Heart right ventricle (tissue), 16 donors: ENCODE results near the gene CADM1. TPM values are rescaled to one million over a fixed set of nuclear protein-coding genes. Genes with fewer than 3 reads are reported as not detected.

Source experiments
- ATAC-seq, 8 donors: fragments of 200-7000 bp; cut with Tn5 transposase; one replicate each; pipeline ENCODE4 v1.9.1; 2020; ENCODE audit warnings: mild to moderate bottlenecking in 8 of 8, moderate library complexity in 8 of 8, moderate number of reproducible peaks in 1 of 8
- DNase-seq, 2 donors: peaks; one replicate each; pipeline ENCODE4 v3.0.0-alpha.2; 2020
- H3K27ac ChIP-seq, 10 donors: fragments of 200-600 bp; sonication (generic) in 2 of 10; one replicate each; pipeline versions ENCODE4 v1.5.0 to v1.8.0; 2020 to 2022; ENCODE audit warnings: mild to moderate bottlenecking in 3 of 10
- H3K27me3 ChIP-seq, 7 donors: fragments of 200-600 bp; one replicate each; pipeline ENCODE4 v1.8.0; 2021 to 2022; ENCODE audit warnings: mild to moderate bottlenecking in 2 of 7
- H3K36me3 ChIP-seq, 9 donors: fragments of 200-600 bp; sonication (generic) in 1 of 9; one replicate each; pipeline versions ENCODE4 v1.5.0 to v1.8.0; 2020 to 2022; ENCODE audit warnings: mild to moderate bottlenecking in 2 of 9
- H3K4me1 ChIP-seq, 9 donors: fragments of 200-600 bp; sonication (generic) in 1 of 9; one replicate each; pipeline versions ENCODE4 v1.5.0 to v1.8.0; 2020 to 2022; ENCODE audit warnings: mild to moderate bottlenecking in 4 of 9
- H3K4me3 ChIP-seq, 10 donors: fragments of 200-600 bp; sonication (generic) in 2 of 10; one replicate each; pipeline versions ENCODE4 v1.5.0 to v1.8.0; 2020 to 2022; ENCODE audit warnings: mild to moderate bottlenecking in 7 of 10, moderate library complexity in 2 of 10
- H3K9me3 ChIP-seq, 11 donors: fragments of 200-600 bp in 10 of 11; sonication (generic) in 2 of 11; one replicate each; pipeline versions ENCODE4 v1.5.0 to v1.8.0; 2013 to 2022; ENCODE audit warnings: mild to moderate bottlenecking in 2 of 11, control low read depth in 1 of 11, moderate library complexity in 1 of 11
- CTCF ChIP-seq, 9 donors: fragments of 200-600 bp; sonication (generic) in 2 of 9; IDR thresholded peaks; one replicate each; pipeline versions ENCODE4 v1.5.0 to v1.8.0; 2021 to 2022; ENCODE audit warnings: antibody characterized with exemption in 9 of 9, mild to moderate bottlenecking in 5 of 9, moderate library complexity in 1 of 9
- WGBS, 2 donors: extraction: QIAGEN DNeasy Blood & Tissue Kit; methylation state at CpG; one replicate each; pipeline ENCODE4 v1.1.7; 2013; ENCODE audit warnings: inconsistent platforms in 1 of 2; 5-methylcytosine and 5-hydroxymethylcytosine counted together
- intact Hi-C, 10 donors: fragments of 100-400 bp; cut with DNase I; formaldehyde crosslinking; loops; one replicate each; pipeline versions ENCODE4 v1.11.1 to v1.14.2; 2022
- polyA plus RNA-seq, 2 donors: library from polyadenylated mRNA; stranded (reverse); fragments of 200-250 nt; gene quantifications; one replicate each; pipeline ENCODE4 v1.2.3, GENCODE V29; 2013
- total RNA-seq, 10 donors: library from RNA; stranded (reverse); fragmentation: NEBNext Ultra II Directional in 3 of 10; extraction: Animal tissue kit (Norgen Biotek cat#: 25700) in 3 of 10; gene quantifications; one replicate each; pipeline versions ENCODE4 v1.2.1 to v1.2.4, GENCODE V29; 2021 to 2023
- donor health status: Arrhythmogenic right ventricular cardiomyopathy.
- donor health status: ischemic (EF 13 %, LVEDD 7.1; RV severe dilation, severe dysfunction).
- donor health status: healthy with polysubstance abuse.
- donor health status: DM: no; HTN: yes; CAD: no.
- donor health status: DM: no; HTN: no; CAD: no.
- donor health status: ischemic (EF 25% LVEDD 6.9; RV normal size, moderate dysfunction).
- donor health status: ischemic (EF 25% LVEDD 5.7; RV mildly dilated, moderate dysfunction).
- donor health status: healthy.
- donor health status: DM: yes; HTN: yes; CAD: no.
- donor health status: Ischemic cardiomyopathy.
- donor health status: ischemic (EF 35%, LVEDD 5.7; RV mildly dilated, moderate dysfunction).
- donor health status: nonischemic (EF 11% LVEDD 7.7; RV severe dilation, severe dysfunction).
- donor health status: DM: yes; HTN: yes; CAD: no.
- donor health status: PGD.
- donor health status: ischemic (EF 29% LVEDD 5.4; RV normal size, mild dysfunction).
- donor health status: nonischemic (EF 23%, LVEDD 6.1; RV moderate dilation, normal function).

Gene CADM1
- total and polyA plus RNA-seq, 12 donors, result 10.2 to 83.0 (median 41.4) TPM

- Histone ChIP-seq H3K4me3 (no peak overlapping the region), H3K9me3 (no peaks in the 10 kb centered on the region), H3K36me3 (no peaks in the 10 kb centered on the region), H3K4me1 (peaks cover 0 to 3% (median 0%) of the 10 kb centered on the region in 9 donors), H3K27me3 (peaks cover 0 to 28% (median 0%) of the 10 kb centered on the region in 7 donors), H3K27ac (no peak overlapping the region)
- no peak for ATAC-seq
- 80 to 81% methylated on average over 2 of the region's 2 CpGs for WGBS, 2 donors
- no peak for TF ChIP-seq CTCF (IDR thresholded peaks at IDR 0.05)
- intact Hi-C loops, result no loop called here
- no peak for DNase-seq
These were observed 342.3 kb downstream of the CADM1 start for GRCh38 chr11:115161876-115162275.

GRCh38 chr11:115159207-115159606 lies 345.0 kb downstream of the CADM1 start:
- 70 to 74% methylated on average over 9 of the region's 9 CpGs for WGBS, 2 donors
- DNase-seq, result no peak
- no peaks in the 10 kb centered on the region for H3K9me3 ChIP-seq
- no peak overlapping the region for H3K4me3 ChIP-seq
- H3K27ac ChIP-seq, result no peak overlapping the region
- ATAC-seq, result no peak
- H3K27me3 ChIP-seq, result peaks cover 0 to 35% (median 0%) of the 10 kb centered on the region in 7 donors
- no peaks in the 10 kb centered on the region for H3K4me1 ChIP-seq
- TF ChIP-seq CTCF (IDR thresholded peaks at IDR 0.05), result no peak
- no peaks in the 10 kb centered on the region for H3K36me3 ChIP-seq
- intact Hi-C loops, result no loop called here

- intact Hi-C loops, result no loop called here
- Histone ChIP-seq H3K9me3 (no peaks in the 10 kb centered on the region), H3K4me1 (no peaks in the 10 kb centered on the region), H3K4me3 (no peak overlapping the region), H3K27me3 (peaks cover 0 to 35% (median 0%) of the 10 kb centered on the region in 7 donors), H3K36me3 (no peaks in the 10 kb centered on the region), H3K27ac (no peak overlapping the region)
- 80 to 83% methylated on average over 6 of the region's 6 CpGs for WGBS, 2 donors
- no peak for ATAC-seq
- no peak for TF ChIP-seq CTCF (IDR thresholded peaks at IDR 0.05)
- no peak for DNase-seq
These were observed 346.2 kb downstream of the CADM1 start for GRCh38 chr11:115158053-115158452.

GRCh38 chr11:115157247-115157646 lies 347.0 kb downstream of the CADM1 start:
- DNase-seq, result no peak
- Histone ChIP-seq H3K4me1 (no peaks in the 10 kb centered on the region), H3K4me3 (no peak overlapping the region), H3K27me3 (peaks cover 0 to 35% (median 0%) of the 10 kb centered on the region in 7 donors), H3K36me3 (no peaks in the 10 kb centered on the region), H3K27ac (no peak overlapping the region), H3K9me3 (no peaks in the 10 kb centered on the region)
- ATAC-seq, result no peak
- TF ChIP-seq CTCF (IDR thresholded peaks at IDR 0.05), result no peak
- WGBS, 2 donors, result 84% methylated on average over 3 of the region's 3 CpGs
- intact Hi-C loops, result no loop called here
